ENCODE results near the gene SAMD9.
"Not testable (repeated sequence)": the region's sequence is repeated elsewhere in the genome, so short reads cannot be mapped to it uniquely, and the experiment has no call there.

Gene SAMD9

DNA sequence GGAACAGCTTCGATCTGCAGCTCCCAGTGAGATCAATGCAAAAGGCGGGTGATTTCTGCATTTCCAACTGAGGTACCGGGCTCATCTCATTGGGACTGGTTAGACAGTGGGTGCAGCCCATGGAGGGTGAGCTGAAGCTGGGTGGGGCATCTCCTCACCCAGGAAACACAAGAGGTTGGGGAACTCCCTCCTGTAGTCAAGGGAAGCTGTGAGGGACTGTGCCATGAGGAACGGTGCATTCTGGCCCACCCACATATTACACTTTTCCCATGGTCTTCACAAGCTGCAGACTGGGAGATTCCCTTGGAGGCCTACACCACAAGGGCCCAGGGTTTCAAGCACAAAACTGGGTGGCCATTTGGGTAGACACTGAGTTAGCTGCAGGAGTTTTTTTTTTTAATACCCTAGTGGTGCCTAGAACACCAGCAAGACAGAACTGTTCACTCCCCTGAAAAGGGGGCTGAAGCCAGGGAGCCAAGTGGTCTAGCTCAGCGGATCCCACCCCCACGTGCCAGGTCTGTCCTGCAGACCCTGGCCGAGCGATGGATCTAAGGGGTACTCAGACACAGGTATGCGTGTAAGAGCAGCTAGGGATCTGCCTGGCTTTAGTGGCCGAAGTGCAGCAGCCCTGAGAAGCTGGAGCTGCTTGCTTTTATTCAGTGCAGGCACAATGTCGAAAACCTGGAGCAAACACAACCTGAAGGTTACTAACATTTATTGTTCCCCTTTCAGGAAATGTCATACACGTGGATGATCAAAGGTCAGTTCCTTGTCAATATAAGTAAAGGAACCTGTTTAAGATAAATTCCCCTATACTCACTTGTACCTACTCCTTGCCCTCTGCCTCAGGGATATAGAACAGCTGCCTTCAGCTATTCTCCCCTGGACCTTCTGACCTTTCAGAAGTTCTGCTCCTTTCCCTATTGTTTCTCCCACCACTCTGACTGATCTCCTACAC is 3.1 kb upstream of the SAMD9 start:
- DNase-seq (ENCODE audit: low spot score), result no peak

DNA sequence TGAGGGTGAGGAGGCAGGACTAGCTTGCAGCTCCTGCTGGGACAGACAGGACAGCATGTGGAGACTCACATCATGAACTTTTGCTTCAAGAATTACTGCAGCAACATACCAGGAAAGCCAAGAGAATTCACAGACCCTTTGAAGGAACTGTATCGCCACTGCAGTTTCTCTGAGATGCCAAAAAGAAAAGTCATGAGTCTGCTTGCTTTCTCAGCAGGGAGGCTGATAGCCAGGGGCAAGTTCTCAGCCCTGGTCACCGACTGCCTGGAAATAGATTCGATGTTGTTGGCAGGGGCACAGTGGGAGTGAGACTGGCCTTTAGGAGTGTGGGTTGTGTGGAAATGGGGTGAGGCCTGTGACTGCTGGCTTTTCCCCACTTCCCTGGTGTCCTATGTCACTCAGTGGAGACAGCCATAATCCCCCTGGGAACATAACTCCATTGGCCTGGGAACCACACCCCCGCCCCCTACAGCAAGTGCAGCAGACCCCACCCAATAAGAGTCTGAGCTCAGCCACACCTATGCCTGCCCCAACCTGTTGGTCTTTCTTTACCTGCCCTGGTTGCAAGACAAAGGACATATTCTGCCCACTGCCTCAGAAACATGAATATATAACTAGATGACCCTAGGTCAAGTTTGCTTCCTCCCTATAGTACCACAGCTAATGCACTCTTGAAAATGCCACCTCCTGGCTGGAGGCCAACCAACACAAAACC is 1.6 kb upstream of the SAMD9 start:
- DNase-seq (ENCODE audit: low spot score), result no peak

DNA sequence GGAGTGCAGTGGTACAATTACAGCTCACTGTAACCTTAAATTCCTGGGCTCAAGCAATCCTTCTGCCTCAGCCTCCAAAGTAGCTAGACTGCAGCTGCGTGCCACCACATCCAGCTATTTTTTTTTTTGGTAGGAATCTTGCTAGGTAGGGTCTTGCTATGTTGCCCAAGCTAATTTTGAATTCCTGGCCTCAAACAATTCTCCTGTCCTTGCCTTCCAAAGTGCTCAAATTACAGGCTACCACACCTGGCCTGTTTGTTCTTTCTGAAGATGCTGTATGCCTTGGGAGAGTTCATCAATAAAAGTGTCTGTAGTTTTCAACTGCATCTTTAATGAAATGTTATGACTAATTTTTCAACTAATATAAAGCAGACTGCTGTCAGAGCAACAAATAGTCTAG is 452 bp downstream of the SAMD9 start:
- DNase-seq (ENCODE audit: low spot score), result no peak

DNA sequence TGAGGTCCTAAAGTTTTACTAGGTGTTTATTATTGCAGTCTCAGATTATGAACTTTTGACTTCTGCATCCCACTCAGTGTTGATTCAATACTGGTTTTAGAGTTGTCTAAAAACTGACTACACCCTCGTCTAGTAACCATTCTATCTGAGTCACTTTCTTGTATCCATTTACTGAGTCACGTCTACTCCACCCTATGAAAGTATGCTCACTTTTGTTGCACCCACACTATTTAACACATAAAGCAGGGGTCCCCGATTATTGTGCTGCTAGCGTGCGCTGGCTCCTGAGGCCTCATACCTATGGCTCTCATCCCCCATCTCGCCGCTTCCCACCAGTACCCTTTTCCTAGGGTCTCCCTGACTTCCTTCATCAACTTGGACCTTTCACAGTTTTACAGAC is 2.0 kb downstream of the SAMD9 start:
- no peak for DNase-seq (ENCODE audit: low spot score)

DNA sequence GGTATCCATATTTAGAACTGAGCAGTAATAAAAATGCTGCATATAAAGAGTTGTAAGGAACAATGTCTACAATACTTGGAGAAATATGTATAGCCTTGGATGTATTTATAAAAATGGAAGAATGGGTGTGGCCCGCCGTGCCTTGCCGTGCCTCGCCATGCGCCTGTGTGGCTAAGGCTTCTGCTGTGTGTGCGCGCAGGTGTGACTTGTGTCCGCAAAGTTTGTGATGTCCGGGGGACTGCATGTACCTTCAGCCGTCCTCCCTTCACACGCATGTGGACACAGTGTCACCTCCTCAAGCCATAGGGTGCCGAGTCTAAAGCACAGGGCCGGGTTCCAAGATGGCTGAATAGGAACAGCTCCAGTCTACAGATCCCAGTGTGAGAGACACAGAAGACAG is 9.8 kb downstream of the SAMD9 start:
- DNase-seq (ENCODE audit: low spot score), result no peak

DNA sequence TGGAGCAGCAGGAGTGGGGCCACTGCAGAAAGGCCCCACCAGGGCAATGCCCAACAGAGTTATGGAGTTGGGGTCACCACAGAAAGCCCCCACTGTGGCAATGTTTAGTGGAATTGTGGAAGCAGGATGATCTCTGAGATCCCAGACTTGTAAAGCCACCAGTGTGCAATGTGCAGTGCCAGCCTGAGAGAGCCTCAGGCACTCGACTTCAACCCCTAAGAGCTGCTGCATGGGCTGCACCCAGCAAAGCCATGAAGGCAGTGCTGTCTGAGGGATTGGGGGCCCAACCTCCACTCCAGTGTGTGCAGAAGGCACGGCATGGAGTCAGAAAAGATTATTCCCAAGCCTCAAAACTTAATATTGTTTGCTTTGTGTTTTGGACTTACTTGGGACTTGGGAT is 20.4 kb downstream of the SAMD9 start:
- no peak for DNase-seq (ENCODE audit: low spot score)

DNA sequence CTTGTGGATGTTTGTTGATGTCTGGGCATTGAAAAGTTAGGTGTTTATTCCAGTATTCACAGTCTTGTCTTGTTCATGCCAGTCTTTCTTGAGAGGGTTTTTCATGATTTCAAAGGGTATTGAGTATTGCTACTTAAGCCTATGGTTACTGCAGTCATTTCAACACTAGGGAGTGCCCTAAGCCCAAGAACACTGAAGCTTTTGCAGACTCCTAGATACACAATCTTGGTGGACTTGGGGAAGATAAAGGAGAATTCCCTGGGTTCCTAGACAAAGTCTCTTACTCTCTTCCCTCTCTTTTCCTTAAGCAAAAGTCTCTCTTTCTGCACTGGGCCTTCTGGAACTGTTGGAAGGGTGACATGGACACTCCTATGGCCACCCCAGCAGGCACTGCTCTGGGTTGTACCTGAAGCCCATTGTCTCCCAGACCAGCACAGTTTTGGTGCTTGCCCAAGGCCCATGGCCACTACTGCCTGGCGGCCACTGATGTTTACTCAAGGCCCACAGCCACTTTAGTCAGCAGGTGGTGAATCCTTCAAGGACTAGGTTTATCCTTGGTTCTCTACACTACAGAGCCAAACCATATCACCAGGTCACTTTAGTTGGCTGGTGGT is 24.9 kb downstream of the SAMD9 start:
- no peak for DNase-seq (ENCODE audit: low spot score)

DNA sequence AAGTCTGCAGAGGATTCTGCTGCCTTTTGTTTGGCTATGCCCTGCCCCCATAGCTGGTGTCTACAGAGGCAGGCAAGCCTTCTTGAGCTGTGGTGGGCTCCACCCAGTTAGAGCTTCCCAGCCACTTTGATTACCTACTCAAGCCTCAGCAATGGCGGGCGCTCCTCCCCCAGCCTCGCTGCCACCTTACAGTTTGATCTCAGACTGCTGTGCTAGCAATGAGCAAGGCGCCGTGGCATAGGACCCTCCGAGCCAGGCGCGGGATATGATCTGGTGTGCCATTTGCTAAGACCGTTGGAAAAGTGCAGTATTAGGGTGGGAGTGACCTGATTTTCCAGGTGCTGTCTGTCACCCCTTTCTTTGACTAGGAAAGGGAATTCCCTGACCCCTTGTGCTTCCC is 44.4 kb downstream of the SAMD9 start:
- not testable (repeated sequence) for DNase-seq (ENCODE audit: low spot score)

DNA sequence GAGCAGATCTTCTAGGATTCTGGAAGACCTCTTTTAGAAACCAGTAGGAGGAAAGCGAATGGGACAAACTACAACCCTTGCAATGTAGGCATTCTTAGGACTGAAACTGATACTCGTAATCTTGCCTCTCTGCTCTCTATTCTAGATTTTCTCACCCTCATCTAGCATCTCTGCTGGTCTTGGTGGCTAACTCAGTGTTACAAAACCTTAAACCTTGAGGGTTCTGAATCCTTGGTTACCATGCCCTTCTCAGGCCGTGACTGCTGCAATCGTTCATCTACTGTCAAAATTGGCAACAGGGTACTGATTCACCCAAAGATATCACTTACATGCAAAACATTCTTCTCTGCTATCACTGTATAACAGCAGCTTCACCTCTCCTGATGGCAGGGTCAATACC is 55.2 kb downstream of the SAMD9 start:
- DNase-seq (ENCODE audit: low spot score), result no peak

DNA sequence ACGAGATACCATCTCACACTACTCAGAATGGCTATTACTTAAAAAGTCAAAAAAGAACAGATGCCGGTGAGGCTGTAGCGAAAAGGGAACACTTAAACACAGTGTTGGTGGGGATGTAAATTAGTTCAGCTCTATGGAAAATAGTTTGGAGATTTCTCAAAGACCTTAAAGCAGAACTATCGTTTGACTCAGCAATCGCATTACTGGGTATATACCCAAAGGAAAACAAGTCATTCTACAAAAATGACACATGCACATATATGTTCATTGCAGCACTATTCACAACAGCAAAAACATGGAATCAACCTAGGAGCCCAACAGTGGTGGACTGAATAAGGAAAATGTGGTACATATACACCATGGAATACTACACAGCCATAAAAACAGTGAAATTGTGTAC is 56.9 kb downstream of the SAMD9 start:
- no peak for DNase-seq (ENCODE audit: low spot score)

DNA sequence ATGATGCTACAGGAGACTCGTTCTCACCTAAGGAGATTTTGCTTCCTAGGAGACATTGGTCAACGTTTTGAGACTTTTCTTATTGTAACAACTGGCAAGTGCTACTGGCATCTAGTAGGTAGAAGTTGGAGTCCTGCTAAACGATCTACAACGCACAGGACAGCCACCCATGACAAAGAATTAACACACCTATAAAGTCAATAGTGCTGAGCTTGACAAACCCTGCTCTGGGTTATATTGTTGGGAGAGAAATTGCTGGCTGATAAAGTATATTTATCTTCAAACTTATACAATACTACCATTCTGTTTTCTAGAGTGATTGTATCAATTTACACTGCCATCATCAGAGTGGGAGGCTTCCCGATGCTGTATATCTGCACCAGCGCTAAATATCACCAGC is 57.8 kb downstream of the SAMD9 start:
- DNase-seq (ENCODE audit: low spot score), result no peak

DNA sequence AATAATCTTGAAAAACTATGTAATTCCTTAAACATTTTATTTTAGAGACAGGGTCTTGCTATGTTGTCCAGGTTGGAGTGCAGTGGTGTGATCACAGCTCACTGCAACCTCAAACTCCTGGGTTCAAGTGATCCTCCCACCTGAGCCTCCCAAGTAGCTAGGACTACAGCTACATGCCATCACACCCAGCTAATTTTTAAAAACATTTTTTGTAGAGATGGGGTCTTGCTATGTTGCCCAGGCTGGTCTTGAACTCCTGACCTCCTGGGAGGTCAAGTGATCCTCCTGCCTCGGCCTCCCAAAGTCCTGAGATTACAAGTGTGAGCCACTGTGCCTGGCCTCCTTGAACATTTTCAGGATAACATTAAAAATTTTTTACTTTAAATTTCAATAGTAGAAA is 61.2 kb downstream of the SAMD9 start:
- DNase-seq (ENCODE audit: low spot score), result not testable (repeated sequence)

DNA sequence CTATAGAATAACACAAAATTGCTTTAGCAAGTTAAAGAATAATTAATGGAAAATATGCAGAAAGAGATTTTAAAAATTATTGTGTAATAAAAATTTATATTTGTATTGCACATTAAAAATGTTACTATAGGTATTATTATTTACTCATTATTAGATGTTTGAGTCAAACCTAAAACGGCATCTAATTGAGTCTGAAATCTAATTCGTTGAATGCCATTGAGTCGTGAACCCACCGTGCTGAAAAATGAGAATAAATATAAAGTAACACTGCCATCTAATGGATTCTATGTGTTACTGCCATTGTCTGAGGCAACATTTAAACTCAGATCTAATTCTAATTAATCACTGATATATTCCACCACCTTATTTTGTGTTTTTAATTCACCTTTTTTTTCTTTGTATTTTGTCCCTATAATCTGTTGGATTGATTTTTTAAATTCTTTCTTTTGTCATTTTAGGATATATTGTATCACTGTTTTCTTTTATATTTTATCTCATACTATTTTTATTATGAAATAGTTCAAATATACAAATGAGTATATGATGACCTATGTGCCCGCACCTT is 62.2 kb downstream of the SAMD9 start:
- DNase-seq (ENCODE audit: low spot score), result peak; percentile 39

DNA sequence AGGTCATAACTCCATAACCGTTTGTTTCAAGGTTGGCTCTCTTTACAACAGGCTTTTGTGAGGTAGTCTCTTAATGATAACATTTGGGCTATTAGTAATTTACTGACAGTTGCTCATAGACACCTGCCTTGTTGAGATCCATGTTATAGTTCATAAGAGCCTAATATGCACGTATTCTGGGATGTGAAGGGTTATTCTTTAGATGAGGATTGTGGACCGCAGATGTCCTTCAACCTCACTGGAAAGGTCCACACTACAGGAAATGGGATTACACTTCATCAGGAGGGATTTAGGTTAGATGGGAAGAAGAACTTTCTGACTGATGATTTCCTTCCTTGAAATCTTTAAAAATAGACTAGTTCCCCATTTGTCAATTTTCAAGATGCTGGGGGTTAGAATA is 62.8 kb downstream of the SAMD9 start:
- no peak for DNase-seq (ENCODE audit: low spot score)

DNA sequence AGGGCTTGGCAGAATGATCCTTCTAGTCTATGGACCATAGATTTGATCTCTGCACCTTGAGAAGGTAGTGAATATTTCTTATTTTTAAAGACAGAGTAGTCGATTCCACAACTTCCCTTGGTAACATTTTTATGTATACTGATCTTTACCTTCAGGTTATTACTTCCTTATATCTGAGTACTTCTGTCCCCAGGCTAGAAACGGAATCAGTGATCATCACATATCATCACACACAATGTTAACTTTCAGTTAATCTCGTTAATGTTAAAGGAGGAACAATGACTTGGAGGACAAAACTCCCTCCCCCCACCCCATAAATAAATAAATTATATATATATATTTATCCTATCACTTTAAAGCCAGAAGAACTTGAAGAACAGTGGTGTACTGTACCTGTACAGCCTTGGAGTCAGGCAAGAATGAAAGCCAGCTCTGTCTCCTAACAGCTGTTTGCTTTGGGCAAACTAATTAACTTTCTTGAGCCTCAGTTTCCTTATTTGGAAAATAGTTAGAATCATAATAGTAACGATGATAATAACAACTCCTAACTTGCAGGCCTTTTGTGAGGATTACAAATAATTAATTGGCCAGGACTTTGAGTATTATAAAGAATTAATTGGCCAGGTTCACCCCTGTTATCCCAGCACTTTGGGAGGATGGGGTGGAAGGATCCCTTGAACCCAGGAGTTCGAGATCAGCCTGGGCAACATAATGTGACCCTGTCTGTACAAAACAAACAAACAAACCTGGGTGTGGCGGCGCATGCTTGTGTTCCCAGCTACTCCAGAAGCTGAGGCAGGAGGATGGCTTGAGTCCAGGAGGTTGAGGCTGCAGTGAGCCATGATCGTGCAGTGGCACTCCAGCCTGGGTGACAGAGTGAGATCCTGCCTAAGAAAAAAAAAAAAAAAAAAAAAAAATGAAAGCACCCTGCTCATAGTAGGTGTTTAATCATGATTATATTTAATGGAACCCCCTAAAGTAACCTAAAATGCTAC is 63.5 kb downstream of the SAMD9 start:
- DNase-seq (ENCODE audit: low spot score), result no peak

DNA sequence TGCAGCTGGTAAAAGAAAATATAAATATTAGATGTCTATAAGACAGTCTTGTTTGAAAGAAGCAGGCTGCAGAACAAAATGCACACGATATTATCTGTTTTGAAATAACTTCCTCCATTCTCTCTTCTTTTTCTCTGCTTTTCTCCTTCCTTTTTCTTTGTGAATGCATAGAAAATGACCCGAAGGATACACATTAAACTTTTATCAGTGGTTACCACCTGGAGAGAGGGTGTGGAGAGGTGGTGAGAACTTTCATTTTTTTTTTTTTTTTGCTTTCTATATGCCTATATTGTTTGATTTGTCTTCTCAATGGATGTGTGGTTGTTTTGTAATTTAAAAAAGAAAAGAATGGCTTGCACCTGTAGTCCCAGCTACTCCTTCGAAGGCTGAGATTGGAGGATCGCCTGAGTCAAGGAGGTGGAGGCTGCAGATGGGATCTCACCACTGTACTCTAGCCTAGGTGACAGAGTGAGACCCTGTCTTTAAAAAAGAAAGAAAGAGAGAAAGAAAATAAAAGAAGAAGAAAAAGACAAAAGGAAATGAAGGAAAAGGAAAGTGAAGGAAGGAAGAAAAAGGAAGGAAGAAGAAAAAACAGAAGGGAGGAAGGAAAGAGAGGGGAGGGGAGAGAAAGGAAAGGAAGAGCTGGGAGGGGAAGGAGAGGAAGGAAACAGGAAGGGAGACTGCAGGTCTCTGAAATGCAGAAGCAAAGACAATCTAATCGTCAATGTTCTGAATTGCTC is 64.4 kb downstream of the SAMD9 start:
- no peak for DNase-seq (ENCODE audit: low spot score)

DNA sequence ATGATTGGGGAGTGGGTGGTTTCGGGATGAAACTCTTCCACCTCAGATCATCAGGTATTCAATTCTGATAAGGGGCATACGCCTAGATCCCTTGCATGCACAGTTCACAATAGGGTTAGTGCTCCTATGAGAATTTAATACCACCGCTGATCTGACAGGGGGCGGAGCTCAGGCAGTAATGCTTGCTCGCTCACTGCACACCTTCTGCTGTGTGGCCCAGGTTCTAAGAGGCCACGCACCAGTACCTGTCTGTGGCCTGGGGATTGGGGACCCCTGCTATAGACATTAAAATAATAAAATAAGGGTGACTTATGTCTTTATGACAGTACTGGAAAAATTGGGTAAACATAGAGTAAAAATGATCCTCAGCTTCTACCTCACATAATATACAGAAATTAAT is 66.1 kb downstream of the SAMD9 start:
- no peak for DNase-seq (ENCODE audit: low spot score)
